Suppressor macrophage (primary cell): ENCODE data around the gene NEUROD4.
A peak's percentile ranks its signal among the peaks of the same experiment; 100 is the strongest.

Experiments used
- DNase-seq, 4 experiments: peaks; one replicate each; pipeline ENCODE4 v3.0.0-alpha.2; 2020 to 2022

NEUROD4 gene

GRCh38 chr12:54998958-54999510 lies 20.7 kb upstream of the NEUROD4 start:
- DNase-seq: peak in 3 of 4 experiments; percentile 23 to 48 (median 32)

DNA sequence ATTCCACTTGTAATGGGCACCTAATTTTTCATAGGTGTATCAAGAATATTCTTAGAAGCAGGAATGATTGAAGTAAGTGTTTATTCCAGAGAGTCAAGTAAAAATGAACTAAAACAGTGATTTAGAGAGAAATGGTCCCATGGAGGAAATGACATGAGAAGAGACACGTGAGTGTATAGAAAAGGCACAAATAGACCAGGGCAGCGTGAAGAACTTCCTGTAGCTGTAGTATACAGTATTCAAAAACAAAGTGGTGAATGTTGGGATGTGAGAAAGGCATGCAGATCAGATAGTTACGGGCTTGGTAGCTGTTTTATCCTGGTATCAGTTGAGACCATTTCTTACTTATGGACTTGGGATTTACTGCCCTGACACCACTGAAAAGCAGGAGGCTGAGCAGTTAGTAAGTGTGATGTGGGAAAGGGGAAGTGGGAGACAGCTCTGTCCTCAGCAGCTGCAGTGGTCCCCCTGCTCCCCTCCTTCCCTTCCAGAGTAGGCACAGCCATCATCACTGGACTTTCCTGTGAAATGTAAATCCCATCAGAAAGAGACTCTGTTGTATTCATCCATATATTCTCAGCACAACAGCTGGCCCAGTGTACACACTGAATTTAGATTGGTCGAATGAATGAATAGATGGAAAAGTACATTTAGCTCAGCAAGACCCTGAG lies 18.4 kb upstream of the NEUROD4 start:
- peak in 3 of 4 experiments; percentile 25 to 41 (median 30) for DNase-seq

- DNase-seq: no peak
These were observed 17.4 kb upstream of the NEUROD4 start for GRCh38 chr12:55002355-55002754.

GRCh38 chr12:55008944-55009585 lies 10.7 kb upstream of the NEUROD4 start:
- DNase-seq: no peak

- no peak for DNase-seq
These were observed 2.3 kb upstream of the NEUROD4 start for GRCh38 chr12:55017416-55017925.

DNA sequence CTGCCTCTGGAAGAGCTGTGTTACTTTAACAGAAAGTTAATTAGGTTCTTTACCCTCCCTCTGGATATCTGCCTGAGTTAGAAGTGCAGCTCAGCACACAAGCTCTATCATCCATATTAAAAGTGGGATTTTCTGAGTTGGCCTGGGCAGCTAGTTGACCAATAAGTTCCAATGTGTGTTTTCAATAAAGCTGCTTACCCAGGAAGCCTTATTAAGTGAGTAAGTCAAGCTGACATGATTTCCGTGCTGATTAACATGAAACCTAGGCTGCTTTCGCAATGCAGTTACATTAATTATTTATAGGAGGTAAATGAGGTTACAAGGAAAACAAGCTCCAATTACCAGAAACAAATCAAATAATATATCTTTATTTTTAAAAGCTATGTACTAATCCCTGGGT lies 4.8 kb downstream of the NEUROD4 start:
- no peak for DNase-seq

DNA sequence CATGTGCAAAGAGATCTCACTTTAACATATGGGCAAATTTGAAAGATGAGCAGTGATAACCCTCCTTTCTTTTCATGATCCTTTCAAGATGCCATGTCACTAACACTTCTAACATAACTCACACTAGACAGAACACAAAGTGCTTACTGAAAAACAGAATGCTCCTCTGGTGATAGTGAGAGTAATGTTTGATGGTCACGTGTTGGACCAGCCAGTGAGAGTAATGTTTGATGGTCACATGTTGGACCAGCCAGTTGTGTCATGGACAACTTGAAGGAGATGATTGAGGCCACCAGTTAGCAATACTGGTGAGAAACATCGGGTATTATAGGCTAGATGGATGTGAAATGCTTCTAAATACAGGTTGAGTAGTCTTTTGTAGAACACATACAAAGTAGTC lies 5.7 kb downstream of the NEUROD4 start:
- DNase-seq: no peak

DNA sequence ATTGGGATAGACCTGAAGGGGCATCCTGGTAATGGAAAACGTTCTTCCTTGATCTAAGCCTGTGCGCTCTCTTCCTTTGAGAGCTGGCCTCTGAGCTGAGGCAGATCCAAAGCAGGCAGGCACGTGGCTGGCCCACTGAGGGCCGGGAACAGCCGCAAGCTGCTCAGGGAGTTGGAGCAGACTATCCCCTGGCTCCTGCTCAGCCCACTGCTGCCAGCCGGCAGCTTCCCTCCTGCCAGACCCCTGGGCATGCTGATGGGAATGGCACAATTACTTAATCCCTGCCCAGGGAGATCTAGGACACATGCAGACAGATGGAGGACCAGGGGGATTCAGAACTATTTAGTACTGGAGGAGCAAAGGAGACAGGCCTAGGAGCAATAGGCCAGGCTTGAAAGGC lies 14.4 kb downstream of the NEUROD4 start:
- DNase-seq: no peak

DNA sequence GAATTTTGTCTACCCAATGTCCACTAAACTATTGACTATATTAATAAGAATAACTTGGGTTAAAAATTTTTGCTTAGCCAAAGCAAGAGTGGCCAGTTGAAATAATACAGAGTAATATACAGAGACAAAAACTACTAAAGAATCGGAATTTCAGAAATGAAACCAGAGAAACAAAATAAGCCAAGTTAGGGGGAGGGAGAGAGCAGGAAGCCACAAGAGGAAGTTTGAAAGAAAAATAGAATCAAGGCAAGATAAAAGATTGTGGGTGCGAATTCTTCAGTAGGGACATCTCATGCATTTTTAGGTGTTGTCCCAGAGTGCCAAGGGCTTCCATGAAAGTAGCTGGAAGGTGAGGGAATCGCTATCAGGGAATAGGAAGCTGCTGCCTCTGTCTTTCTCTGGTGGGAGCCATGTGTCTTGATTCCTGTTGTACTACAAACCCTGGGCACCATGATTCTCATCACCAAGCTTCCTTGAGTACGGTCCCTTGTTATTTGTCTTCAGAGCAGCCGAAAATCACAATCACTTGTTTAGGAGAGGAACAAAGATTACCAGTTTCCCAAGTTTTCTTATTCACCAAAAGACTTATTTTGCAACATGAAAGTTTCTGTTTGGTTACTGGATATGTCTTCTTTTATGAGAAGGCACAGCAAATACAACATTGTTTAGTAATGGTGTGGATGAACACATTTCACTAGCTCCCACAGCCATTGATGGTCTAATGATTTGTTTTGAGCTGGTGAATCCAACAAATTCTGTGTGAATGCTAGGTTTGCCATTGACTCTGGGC lies 16.7 kb downstream of the NEUROD4 start:
- DNase-seq: peak in 2 of 4 experiments; percentile 26 to 43

DNA sequence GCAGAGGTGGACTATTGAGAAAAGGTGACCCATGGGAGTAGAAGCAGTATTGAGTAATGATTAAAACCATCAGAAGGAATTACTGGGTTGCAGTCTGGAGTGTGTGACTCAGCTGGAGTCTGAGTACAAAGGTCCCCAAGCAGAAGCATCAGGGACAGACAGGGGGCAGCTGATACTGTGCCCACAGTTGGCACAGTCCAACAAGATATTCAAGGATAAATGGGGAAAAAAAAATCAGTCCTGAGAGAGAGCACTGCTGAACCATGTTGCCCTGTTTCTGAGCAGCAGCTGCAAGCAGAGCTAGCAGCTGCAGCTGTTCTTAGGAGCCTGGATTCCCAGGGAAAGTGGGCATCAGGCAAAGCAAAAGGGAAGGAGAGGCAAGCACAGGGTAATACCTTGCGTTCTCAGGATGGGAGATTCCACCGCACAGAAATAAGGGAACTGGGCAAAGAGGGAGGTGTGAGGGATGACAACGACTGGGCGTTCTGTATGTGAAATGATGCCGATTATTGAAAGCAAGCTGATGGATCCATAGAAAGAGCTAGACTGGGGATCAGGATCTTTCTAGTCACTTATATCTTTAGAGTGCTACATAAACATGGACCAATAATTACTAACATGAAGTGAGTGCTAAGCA lies 17.7 kb downstream of the NEUROD4 start:
- peak; percentile 31 to 66 (median 53) for DNase-seq

DNA sequence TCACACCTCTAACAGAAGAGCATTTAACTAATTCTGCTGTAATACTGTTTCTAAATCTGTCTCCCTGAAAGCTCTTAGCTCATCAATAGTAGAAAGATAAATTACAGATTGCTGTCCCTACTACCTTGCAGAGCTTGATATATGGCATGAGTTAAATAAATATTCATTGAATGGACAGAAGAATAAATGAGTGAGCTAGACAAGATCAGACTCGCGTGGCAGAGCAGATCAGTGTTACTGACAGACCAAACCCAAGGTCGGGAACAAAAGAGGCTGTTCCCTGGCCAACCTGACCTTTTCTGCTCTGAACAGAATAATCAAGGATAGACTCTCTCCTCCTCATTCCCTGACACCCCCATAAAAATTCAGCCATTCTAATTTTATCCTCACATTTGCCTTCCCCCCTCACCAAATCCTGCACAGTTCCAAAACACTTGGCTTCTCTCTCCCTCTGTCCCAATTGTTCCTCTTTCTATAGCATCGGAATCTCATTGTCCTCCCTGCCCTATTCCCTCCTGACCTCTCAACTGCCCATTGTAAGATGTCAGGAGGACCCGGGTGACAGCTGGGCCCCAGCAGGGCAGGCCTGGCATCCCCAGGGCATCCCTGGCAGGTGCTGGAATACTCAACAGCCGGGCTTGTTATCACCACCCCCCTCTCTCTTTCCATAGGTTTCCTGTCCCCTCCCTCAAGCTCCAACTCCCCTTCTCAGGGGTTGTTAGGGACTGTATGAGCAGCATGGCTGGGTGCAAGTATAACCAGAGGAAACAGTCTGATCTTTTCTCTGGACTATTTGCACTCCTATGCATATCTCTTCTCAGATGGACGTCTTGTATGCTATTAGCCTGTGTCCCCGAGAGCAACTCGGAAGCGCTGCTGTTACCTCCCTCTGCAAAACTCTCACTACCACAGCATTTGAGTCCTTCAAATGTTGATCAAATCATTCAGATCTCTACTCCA lies 19.9 kb downstream of the NEUROD4 start:
- no peak for DNase-seq

DNA sequence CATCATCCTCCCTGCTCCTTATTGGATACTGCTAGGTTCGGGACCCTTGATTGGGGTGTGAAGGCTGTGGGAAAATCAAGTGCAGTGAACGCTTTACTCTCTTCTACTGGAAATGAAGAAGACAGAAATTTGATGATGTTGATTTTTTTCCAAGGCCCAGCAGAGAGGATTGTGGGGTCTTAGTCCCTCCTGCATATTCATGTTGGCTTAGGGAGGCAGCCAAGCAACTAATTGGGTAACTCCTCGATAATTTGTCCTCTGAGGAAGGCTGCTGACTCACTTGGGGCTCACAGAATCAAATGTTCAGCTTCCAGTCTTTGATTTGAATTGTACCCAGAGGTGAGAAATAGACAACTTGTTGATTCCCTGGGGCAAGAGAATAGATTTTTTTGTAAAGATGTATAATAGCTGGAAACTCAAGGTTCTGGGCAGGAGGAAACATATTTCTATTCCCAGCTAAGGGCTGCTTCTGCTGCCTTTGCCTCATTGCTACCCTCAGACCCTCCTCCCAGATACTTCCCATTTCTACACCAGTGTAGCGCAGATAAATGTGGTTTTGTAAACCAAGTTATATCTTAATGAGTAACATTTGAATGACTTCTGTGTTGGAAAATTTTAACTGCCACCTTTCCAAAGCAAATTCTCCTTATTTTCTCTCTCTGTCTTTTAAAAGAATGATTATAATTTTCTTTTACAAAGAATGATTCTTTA lies 21.7 kb downstream of the NEUROD4 start:
- DNase-seq: peak in 3 of 4 experiments; percentile 41 to 62 (median 55)

- DNase-seq: peak; percentile 78 to 92 (median 84)
These were observed 23.8 kb downstream of the NEUROD4 start for GRCh38 chr12:55043542-55043941.

- DNase-seq: no peak
These were observed 24.4 kb downstream of the NEUROD4 start for GRCh38 chr12:55044135-55044534.

DNA sequence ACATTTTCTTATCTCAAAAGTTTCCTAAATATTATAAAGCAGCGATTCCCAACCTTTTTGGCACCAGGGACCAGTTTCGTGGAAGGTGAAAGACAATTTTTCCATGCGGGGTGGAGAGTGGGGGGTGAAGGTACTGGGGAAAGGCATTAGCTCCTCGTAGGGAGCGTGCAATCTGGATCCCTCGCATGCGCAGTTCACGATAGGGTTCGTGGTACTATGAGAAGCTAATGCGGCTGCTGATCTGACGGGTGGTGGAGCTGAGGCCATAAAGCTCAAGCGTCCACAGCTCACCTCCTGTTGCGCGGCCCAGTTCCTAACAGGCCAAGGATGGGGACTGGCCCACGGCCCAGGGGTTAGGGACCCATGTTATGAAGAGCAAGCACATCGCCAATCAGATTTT lies 29.9 kb downstream of the NEUROD4 start:
- DNase-seq: no peak

GRCh38 chr12:55051197-55051947 lies 31.6 kb downstream of the NEUROD4 start:
- DNase-seq: no peak

DNA sequence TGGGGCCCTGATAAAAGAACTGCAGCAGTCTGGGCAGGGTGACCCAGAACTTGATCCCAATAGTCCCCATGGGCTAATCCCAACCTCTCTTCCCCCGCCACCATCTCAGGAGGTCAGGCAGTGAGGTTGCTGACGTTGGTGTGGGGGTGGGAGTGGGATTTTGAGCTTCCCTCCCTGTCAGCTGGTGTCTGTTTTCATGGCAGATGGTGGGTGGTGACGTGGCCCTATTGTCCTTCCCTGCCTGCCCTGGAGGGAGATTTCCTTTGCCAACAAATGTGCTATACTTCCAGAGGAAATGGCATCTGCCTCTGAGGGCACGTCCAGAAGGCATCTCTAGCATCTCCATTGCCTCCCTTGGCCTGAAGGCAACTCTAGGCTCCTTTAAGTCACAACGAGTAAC lies 37.7 kb downstream of the NEUROD4 start:
- peak in 2 of 4 experiments; percentile 22 to 51 for DNase-seq

GRCh38 chr12:55058082-55058481 lies 38.3 kb downstream of the NEUROD4 start:
- DNase-seq: no peak

GRCh38 chr12:55058776-55059175 lies 39.0 kb downstream of the NEUROD4 start:
- no peak for DNase-seq

GRCh38 chr12:55060470-55060869 lies 40.7 kb downstream of the NEUROD4 start:
- peak in 2 of 4 experiments; percentile 28 to 34 for DNase-seq
